Pons (tissue), 1 donor: ENCODE measurements around the gene ARHGEF19.
"Not testable (repeated sequence)": the region's sequence is repeated elsewhere in the genome, so short reads cannot be mapped to it uniquely, and the experiment has no call there.

Experiments
- DNase-seq: peaks from one replicate; pipeline ENCODE4 v3.0.0-alpha.2; 2016; ENCODE audit warnings: low spot score

Gene ARHGEF19

DNA sequence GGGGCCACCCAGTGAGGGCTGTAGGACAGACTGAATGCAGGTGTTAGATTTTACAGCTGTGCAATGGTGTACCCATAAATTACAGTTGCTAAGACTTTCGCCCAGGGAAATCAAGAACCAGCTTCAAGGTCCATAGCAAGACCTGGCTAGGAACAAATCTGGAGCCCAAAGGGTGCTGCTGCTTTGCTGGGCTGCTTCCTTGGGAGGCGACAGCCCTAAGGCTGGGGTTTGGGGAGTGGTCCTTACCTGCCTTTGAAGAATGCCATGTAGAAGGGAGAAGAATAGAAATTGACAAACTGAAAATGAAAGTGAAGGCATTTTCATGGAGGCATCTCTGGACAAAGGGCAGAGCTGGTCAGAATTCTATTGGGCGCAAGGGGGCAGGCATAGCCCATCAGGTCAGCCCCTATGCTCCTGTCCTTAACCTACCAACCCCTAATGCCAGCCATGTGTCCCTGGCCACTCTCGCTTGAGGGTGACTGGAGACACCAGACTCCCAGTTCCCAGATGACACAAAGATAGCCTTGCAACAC is 7.6 kb upstream of the ARHGEF19 start:
- DNase-seq, result no peak

DNA sequence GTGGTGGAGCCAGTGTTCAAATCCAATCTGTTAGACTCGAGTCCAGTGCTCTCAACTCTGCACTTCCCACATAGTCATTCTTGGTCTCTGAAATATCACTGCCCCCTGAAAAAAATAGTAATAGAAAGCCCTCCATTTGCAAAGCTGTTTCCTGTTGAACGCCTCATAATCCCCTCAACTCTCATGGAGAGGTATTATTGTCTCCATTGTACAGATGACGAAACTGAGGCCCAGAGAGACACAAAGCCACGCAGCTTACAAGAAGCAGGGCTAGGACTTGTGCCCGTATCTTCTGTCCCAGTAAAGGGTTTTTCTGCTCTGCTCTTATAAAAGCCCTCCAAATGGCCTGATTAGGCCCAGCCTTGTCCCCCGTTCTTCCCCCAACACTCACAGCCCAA is 6.2 kb upstream of the ARHGEF19 start:
- DNase-seq, result no peak

GRCh38 chr1:16218014-16218673 is 5.7 kb upstream of the ARHGEF19 start:
- DNase-seq, result no peak

DNA sequence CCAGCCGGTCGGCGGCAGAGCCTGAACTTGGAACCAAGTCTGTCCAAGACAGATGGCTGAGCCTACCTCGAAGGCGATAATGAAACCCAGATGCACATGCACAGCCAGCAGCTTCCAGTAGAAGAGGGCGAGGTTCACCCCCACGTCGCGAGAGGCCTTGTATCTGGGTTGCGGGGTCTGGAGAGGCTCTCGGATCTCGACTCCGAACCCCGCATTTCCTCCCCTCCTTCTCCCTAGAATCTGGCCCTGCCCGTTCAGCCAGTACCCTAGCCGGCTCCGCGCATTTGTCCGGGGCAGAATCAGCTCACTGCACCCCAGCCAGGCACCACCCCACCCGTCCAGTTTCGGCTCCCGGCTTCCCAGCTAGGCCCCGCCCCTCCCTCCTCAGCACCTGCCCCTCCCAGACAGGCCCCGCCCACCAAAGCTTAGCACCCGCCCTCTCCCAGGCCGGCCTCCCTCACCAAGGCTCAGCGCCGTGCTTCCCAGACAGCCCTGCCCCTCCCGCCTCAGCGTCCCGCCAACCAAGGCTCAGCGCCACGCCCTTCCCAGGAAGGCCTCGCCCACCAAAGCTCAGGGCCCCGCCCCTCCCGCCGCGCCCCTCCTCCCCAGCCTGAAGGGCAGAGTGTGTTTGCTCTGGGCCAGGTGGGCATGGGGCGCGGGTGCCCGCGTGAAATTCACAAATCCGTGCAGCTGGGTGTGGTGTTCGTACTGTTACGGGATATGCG is 4.8 kb upstream of the ARHGEF19 start:
- DNase-seq, result peak; percentile 85

GRCh38 chr1:16215882-16216753 is 3.7 kb upstream of the ARHGEF19 start:
- DNase-seq, result peak; percentile 54

- DNase-seq, result not testable (repeated sequence)
Measured at GRCh38 chr1:16215240-16215639, 2.8 kb upstream of the ARHGEF19 start.

- not testable (repeated sequence) for DNase-seq
Measured at GRCh38 chr1:16213544-16213943, 1.1 kb upstream of the ARHGEF19 start.

DNA sequence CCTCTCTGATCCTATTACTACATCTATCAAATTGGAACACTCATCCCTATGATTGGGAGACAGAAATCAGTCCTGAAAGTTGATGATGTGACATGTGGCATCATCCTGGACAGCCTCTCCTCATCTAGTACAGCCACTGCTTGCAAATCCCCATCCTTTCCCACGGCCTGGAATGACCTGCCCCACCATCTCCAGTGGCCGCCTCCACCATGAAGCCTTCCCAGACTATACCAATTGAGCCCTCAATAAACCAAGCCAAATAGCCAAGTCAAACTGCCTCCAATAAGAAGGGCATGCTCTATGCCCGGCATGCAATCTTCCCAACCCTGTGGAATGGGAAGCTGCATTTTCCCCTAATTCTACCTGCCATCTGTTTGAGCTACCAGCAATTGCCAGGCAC is 561 bp upstream of the ARHGEF19 start:
- DNase-seq, result no peak

DNA sequence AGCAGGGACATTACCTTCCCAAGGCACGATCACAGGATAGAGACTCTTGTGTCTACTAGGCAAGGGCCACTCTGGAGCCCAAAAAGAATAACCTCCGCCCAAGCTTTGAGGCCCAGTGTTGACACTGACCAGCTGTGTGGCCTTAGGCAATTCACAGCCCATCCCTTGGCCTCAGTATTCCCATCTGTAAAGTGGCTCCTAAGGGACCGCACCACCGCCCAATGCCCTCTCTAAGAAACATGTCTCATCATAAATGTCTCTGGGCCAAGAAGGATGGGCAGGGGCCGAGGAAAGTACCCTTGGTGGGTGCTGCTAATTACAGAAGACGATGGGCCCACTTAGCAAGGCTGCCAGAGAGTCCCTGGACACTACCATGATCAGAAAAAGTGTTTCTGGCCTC is 628 bp downstream of the ARHGEF19 start:
- DNase-seq, result no peak

- no peak for DNase-seq
Measured at GRCh38 chr1:16210581-16210980, 1.9 kb downstream of the ARHGEF19 start.

GRCh38 chr1:16209847-16210407 is 2.5 kb downstream of the ARHGEF19 start:
- DNase-seq, result peak; percentile 66

DNA sequence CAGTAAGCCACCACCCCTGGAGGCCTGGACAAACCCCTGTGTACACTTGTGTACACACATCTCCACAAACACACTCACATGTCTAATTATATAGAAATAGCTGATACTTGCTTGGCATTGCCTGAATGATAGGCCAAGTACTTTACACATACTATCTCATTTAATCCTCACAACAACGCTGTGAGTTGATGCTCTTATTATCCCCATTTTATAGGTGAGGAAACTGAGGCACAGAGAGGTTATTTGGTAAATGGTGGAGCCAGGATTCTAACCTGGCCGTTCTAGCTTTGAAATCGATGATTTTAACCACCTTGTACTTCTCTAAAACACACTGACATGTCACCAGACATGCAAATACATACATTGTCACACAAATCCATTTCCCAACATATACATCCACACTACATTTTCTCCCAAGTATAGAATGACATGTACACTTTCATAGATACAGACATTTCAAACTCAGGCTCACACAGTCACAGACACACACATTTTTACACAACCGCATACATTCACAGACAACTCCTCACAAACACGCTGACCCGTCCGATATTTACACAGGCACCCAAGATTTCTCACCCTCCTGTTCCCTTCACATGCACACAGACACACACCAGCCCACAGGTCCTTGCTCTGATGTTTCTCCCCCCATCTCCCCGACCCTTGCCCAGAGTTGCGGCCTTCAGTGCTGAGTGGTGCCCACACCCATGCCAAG is 3.2 kb downstream of the ARHGEF19 start:
- no peak for DNase-seq

GRCh38 chr1:16208270-16208987 is 4.0 kb downstream of the ARHGEF19 start:
- DNase-seq, result no peak

GRCh38 chr1:16207318-16208269 is 4.9 kb downstream of the ARHGEF19 start:
- no peak for DNase-seq

GRCh38 chr1:16206547-16207317 is 5.7 kb downstream of the ARHGEF19 start:
- DNase-seq, result peak; percentile 89

DNA sequence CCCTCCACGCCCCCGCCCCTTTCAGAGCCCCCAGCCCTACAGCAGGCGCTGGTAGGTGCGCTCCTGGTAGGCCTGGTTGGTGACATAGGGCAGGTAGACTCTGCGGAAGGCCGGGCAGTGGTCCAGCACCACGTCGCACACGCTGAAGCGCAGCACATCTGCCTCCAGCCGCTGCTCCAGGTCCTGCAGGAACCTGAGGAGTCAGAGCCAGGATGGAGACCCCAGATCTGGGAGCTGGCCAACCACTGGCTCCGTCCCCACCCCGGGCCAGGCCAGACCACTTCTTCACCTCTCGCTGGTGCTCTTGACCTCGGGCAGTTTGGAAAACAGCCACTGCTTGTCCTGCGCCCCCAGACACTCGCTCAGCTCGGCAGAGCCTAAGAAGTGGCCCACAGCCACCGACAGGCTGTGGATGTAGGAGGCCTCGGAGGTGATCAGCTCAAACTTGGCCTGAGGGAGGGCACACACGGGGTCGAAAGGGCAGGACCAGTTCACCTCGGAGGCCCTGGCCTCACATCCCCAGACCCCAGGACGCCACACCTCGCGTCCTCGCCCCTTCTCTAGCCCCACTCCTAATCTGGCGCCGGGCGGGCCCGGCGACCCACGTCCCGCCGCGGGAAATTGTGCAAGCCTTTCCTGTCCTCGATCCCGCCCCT is 6.4 kb downstream of the ARHGEF19 start:
- no peak for DNase-seq

DNA sequence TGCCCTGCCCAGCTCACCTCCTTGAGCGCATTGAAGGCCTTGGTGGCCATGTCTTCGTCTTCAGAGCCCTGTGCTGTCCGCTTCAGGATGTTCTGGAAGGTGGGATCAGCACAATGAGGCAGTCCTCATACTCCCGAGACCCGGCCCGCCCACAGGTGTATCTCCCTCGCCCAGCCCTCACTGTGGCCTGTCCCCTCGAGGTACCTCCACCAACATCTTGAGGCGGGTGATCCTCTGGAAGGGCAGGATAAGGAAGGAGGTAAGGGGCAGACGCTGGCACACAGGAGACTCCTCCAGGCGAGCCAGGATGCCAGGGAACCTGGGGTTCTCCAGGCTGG is 7.1 kb downstream of the ARHGEF19 start:
- DNase-seq, result no peak

- no peak for DNase-seq
Measured at GRCh38 chr1:16204634-16205333, 7.7 kb downstream of the ARHGEF19 start.
